Colonic mucosa (tissue), 4 donors: ENCODE data around the gene SLC24A5. TPM values are rescaled to one million over a fixed set of nuclear protein-coding genes. Genes with fewer than 3 reads are reported as not detected.

Experiments used
- DNase-seq: peaks from one replicate; pipeline ENCODE4 v3.0.0-alpha.2; 2020
- H3K27ac ChIP-seq: fragments of 200-600 bp; one replicate; pipeline ENCODE4 v1.8.0; 2021
- H3K27me3 ChIP-seq: fragments of 200-600 bp; one replicate; pipeline ENCODE4 v1.8.0; 2021
- H3K36me3 ChIP-seq: fragments of 200-600 bp; one replicate; pipeline ENCODE4 v1.8.0; 2021
- H3K4me1 ChIP-seq: fragments of 200-600 bp; one replicate; pipeline ENCODE4 v1.8.0; 2021; ENCODE audit warnings: mild to moderate bottlenecking
- H3K4me3 ChIP-seq: fragments of 200-600 bp; one replicate; pipeline ENCODE4 v1.8.0; 2021
- H3K9ac ChIP-seq, 2 donors: one replicate each; pipeline ENCODE4 v1.7.0; 2013; ENCODE audit warnings: control low read depth in 2 of 2, low read depth in 2 of 2, low read length in 2 of 2
- H3K9me3 ChIP-seq: fragments of 200-600 bp; one replicate; pipeline ENCODE4 v1.8.0; 2021
- intact Hi-C: fragments of 100-400 bp; cut with DNase I; formaldehyde crosslinking; loops from one replicate; pipeline ENCODE4 v1.14.1; 2022
- total RNA-seq, 2 donors: library from RNA; stranded (reverse); fragmentation: NEBNext Ultra II Directional in 1 of 2; extraction: Animal tissue kit (Norgen Biotek cat#: 25700) in 1 of 2; gene quantifications; one replicate each; pipeline ENCODE4 v1.2.1, GENCODE V29; 2021
- TF ChIP-seq, protein P1 (sequence below): fragments of 200-600 bp; IDR thresholded peaks from one replicate; pipeline ENCODE4 v1.8.0; 2022; ENCODE audit warnings: antibody characterized with exemption, mild to moderate bottlenecking
- donor health status: healthy.
- donor health status: DM: no; HTN: no; CAD: no.
- donor health status: DM: no; HTN: no; CAD: no.

The SLC24A5 gene
- total RNA-seq, 2 donors from 2014 or later = not detected

DNA sequence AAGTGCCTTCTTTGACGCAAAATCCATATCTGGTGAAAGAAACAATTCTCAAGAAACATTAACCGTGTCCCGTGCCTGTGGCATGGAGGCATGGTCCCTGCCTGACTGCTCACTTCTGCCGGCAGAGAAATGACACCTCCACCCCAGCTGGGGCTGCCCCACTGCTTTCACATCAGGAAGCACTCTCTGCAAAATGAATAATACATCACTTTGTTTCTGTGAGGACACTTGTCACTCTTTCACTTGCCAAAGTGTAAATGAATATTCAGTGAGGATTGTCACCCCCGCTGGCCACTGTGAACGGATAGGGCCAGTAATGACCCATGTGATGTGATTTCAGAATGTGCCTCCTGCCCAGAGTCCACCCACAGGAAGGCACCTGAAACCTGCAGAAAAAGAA, 31.1 kb upstream of the SLC24A5 start:
- no peak overlapping the region for H3K9ac ChIP-seq
- intact Hi-C loops = no loop called here

DNA sequence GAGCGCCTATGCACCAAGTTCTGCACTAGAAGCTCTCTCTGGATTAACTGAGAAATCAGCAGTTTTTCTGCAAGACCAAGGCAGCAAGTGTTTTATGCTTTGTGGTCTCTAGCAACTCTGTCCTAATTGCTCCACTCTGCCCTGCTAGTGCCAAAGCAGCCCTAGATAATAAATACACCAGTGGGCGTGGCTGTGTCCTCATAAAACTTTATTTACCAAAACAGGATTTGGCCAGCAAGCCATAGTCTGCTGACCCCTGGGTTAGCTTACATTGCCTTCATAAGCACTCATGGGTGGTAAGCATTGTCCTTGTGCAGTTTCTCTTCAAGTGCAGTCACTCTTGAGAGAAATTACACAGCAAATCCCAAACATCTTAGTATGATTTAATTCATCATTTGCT, 30.7 kb upstream of the SLC24A5 start:
- DNase-seq = peak; percentile 32
- Histone ChIP-seq H3K4me3 (no peak overlapping the region), H3K36me3 (no peaks in the 10 kb centered on the region), H3K27ac (no peak overlapping the region), H3K9ac (no peak overlapping the region), H3K9me3 (no peaks in the 10 kb centered on the region), H3K27me3 (no peaks in the 10 kb centered on the region), H3K4me1 (no peaks in the 10 kb centered on the region)
- TF ChIP-seq, protein P1, sequence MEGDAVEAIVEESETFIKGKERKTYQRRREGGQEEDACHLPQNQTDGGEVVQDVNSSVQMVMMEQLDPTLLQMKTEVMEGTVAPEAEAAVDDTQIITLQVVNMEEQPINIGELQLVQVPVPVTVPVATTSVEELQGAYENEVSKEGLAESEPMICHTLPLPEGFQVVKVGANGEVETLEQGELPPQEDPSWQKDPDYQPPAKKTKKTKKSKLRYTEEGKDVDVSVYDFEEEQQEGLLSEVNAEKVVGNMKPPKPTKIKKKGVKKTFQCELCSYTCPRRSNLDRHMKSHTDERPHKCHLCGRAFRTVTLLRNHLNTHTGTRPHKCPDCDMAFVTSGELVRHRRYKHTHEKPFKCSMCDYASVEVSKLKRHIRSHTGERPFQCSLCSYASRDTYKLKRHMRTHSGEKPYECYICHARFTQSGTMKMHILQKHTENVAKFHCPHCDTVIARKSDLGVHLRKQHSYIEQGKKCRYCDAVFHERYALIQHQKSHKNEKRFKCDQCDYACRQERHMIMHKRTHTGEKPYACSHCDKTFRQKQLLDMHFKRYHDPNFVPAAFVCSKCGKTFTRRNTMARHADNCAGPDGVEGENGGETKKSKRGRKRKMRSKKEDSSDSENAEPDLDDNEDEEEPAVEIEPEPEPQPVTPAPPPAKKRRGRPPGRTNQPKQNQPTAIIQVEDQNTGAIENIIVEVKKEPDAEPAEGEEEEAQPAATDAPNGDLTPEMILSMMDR = no peak
- intact Hi-C loops = no loop called here

More for the DNA sequence above, 31.1 kb upstream of the SLC24A5 start:
- Histone ChIP-seq H3K4me1 (no peaks in the 10 kb centered on the region), H3K27ac (no peak overlapping the region), H3K9me3 (no peaks in the 10 kb centered on the region), H3K4me3 (no peak overlapping the region), H3K36me3 (no peaks in the 10 kb centered on the region), H3K27me3 (no peaks in the 10 kb centered on the region)
- no peak for DNase-seq
- TF ChIP-seq, protein P1 = no peak

DNA sequence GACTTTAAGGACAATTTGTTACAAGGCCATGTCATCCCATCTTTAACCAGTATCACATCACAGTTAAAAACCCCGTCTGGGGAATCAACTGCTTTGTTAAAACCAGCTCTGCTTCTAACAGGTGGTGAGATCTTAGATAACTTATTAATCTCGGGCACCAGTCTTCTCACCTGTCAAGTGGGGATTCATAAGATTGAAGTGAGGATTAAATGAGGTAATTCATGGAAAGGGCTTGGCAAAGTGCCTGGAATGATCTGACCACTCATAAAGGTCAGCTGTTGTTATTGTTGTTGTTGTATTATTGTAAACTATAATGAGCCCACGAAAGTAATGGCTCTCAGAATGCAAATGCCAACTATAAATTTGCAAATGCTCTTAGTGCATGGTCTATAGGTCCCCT, 30.1 kb upstream of the SLC24A5 start:
- Histone ChIP-seq H3K4me1 (no peaks in the 10 kb centered on the region), H3K27me3 (no peaks in the 10 kb centered on the region), H3K9ac (no peak overlapping the region), H3K36me3 (no peaks in the 10 kb centered on the region), H3K27ac (no peak overlapping the region), H3K4me3 (no peak overlapping the region), H3K9me3 (no peaks in the 10 kb centered on the region)
- DNase-seq = no peak
- intact Hi-C loops = no loop called here
- TF ChIP-seq, protein P1 = no peak

DNA sequence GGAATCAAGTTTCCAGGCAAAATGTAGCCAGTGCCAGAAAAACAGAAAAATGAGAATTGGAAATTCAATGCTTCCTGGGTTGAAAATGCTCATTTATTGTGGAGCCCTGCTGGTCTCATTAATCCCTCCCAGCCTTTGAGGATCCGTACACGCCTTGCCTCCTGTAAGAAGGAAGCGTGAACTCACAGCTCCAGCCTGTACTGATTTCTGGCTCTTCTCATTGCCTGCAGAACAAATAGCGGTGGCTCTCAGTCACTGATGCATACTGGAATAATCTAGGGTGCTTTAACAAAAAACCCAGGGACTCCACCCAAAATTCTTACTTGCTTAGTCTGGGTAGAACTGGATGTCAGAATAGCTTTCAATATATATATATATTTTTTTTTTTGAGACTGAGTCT, 29.3 kb upstream of the SLC24A5 start:
- Histone ChIP-seq H3K9ac (no peak overlapping the region), H3K4me3 (no peak overlapping the region), H3K4me1 (no peaks in the 10 kb centered on the region), H3K27me3 (no peaks in the 10 kb centered on the region), H3K9me3 (no peaks in the 10 kb centered on the region), H3K36me3 (no peaks in the 10 kb centered on the region), H3K27ac (no peak overlapping the region)
- intact Hi-C loops = no loop called here
- TF ChIP-seq, protein P1 = no peak
- no peak for DNase-seq

DNA sequence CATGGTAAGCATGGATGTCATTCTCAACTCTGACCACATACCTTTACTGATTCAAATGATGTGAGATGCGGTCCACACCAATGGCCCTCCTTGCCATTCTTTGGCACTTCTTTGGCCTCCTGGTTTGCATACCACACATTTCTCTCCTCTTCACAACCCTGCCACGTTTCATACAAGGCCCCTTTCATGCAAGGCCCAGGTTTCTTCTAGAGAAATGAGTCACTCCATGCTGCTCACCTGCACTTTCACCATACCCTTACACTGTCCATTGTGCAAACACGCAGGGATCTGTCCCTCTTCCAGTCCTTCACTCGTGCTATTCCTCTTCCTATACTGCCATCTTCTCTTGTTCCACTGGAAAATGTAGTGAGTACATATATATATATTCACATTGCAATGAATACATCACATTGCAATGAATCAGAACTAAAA, 24.4 kb upstream of the SLC24A5 start:
- Histone ChIP-seq H3K9ac (no peak overlapping the region), H3K27me3 (no peaks in the 10 kb centered on the region), H3K27ac (no peak overlapping the region), H3K4me1 (no peaks in the 10 kb centered on the region), H3K36me3 (no peaks in the 10 kb centered on the region), H3K9me3 (no peaks in the 10 kb centered on the region), H3K4me3 (no peak overlapping the region)
- DNase-seq = no peak
- TF ChIP-seq, protein P1 = no peak
- intact Hi-C loops = no loop called here

DNA sequence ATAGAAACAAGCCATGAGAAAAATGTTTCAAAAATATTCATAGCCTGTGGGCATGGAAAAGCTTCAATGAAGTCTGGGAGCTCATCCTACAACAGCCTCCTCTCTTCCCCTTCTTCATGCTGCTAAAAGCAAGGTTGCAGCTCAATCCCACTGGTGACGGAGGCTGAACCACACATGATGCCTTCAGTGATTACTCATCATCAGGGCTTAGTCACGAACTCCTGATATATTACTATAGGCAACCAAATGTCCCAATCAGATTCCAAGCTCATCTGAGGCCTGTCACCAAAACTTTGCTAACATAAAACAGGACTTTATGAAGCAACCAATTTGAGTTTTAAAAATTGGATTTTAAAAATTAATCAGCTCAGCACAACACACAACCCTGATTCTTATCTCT, 24.0 kb upstream of the SLC24A5 start:
- Histone ChIP-seq H3K27ac (no peak overlapping the region), H3K9me3 (no peaks in the 10 kb centered on the region), H3K9ac (no peak overlapping the region), H3K4me1 (no peaks in the 10 kb centered on the region), H3K36me3 (no peaks in the 10 kb centered on the region), H3K4me3 (no peak overlapping the region), H3K27me3 (no peaks in the 10 kb centered on the region)
- TF ChIP-seq, protein P1 = no peak
- DNase-seq = no peak
- intact Hi-C loops = no loop called here
